Diencephalon (tissue), 1 donor: ENCODE measurements around the gene PPM1B. TPM values are rescaled to one million over a fixed set of nuclear protein-coding genes. Genes with fewer than 3 reads are reported as not detected.

Experiments used
- small RNA-seq: library from RNA; depleted of rRNA; stranded (forward); fragments of <200 nt; gene quantifications from one replicate; pipeline ENCODE3, GENCODE V24; 2014
- total RNA-seq: library from RNA; depleted of rRNA; stranded (reverse); fragments of >200 nt; gene quantifications from one replicate; pipeline ENCODE4 v1.2.3, GENCODE V29; 2014

PPM1B gene
- 69.7 TPM for total RNA-seq

DNA sequence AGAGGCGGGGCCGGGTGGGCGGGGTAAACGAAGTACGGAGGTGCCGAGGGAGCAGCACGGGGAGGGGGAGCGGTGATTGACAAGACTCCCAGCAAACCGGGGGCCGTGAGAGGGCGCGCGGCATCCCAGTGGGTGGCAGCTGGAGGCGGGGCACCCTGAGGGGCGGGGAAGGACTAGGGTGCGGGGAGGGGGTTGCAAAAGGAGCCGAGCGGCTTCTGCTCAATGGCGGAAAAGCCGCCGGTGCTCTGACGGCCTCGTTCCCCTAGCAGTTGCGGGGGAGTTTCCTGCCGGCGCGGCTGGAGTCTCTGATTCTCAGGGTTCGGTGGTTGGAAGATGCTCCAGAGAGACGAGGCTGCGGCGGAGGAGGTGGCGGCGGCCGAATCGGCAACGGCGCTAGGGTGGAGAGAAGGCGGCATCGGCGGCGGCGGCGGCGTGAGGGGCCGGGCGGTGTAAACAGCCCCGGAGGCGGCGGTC, at the start of gene PPM1B:
Gene PPM1B, plus strand, starts transcription at position 195 of the 474 bp plus-strand sequence. CDS start 32,325 bp downstream, outside the sequence.

Small RNA genes lying within 50 kb of the gene (small RNA-seq; reads per million reads assigned to genes)
- gene RNU6-566P: not detected

Other genes starting within 250 kb of the PPM1B start
- 117 TPM for gene LRPPRC, start 172.9 kb upstream of the PPM1B start, total RNA-seq
- gene SLC3A1, start 106.6 kb downstream of the PPM1B start, total RNA-seq: 0.23 TPM
- 276 TPM for gene PREPL, start 192.6 kb downstream of the PPM1B start, total RNA-seq
- 19.6 TPM for gene CAMKMT, start 193.1 kb downstream of the PPM1B start, total RNA-seq